AG04450 (cell line): Measurements from ENCODE around the gene MCM5. TPM values are rescaled to one million over a fixed set of nuclear protein-coding genes. Genes with fewer than 3 reads are reported as not detected.

Source experiments
- CTCF ChIA-PET: fragments of 300-600, 350-600 bp; formaldehyde crosslinking; extraction: SDS; loops from one replicate; lab custom pipeline; 2022; ENCODE audit warnings: antibody characterized with exemption, inconsistent platforms; lab: Charles Lee
- POLR2A ChIA-PET: fragments of 350-600 bp; formaldehyde crosslinking; extraction: SDS; loops from one replicate; lab custom pipeline; 2021; ENCODE audit warnings: antibody characterized with exemption, inconsistent platforms; lab: Yijun Ruan, JAX
- DNase-seq: peaks from one replicate; pipeline ENCODE4 v3.0.0-alpha.2; 2011; ENCODE audit warnings: low read depth, low spot score
- H3K27ac ChIP-seq: one replicate; pipeline ENCODE4 v1.5.1; 2012; ENCODE audit warnings: low read depth, low read length, control low read depth
- H3K27me3 ChIP-seq: one replicate; pipeline ENCODE4 v1.6.0; 2012; ENCODE audit warnings: low read length; ENCODE audit not compliant: control insufficient read depth, insufficient read depth
- H3K4me3 ChIP-seq: 2 replicates; pipeline ENCODE4 v1.5.1; 2011; ENCODE audit warnings: mild to moderate bottlenecking, low read depth, low read length, control low read depth
- H3K9me3 ChIP-seq: 2 replicates; pipeline ENCODE4 v1.5.1; 2012; ENCODE audit warnings: low read length; ENCODE audit not compliant: control insufficient read depth, insufficient read depth
- polyA plus RNA-seq: library from polyadenylated mRNA; depleted of rRNA; stranded (reverse); fragments of >200 nt; gene quantifications from 2 replicates; pipeline ENCODE4 v1.2.3, GENCODE V29; 2011
- TF ChIP-seq, protein P1 (sequence below): IDR thresholded peaks from 2 replicates; pipeline ENCODE4 v1.5.1; 2011; ENCODE audit warnings: low read depth, low read length, control low read depth, inconsistent platforms

The MCM5 gene
- polyA plus RNA-seq, 1 experiment = 12.0 TPM

DNA sequence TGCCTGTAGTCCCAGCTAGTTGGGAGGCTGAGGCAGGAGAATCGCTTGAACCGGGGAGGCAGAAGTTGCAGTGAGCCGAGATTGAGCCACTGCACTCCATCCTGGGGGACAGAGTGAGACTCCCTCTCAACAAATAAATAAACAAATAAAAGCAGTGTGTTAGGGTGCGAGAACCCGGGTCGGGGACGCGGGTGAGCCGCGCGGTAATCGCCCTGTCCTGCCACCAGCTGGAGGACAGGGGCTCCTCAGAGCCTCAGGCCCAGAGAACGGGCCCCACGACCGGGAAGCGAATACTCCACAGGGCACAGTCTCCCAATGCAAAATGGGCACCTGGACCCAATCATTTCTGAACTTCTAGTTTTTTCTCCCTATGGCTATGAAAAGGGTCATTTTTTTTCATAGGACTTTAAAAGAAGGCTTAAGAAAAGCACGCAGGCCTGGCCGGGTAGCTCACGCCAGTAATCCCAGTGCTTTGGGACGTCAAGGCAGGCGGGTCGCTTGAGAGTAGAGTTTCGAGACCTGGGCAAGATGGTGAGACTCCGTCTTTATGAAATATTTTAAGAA lies 744 bp upstream of the MCM5 start:
- TF ChIP-seq, protein P1, sequence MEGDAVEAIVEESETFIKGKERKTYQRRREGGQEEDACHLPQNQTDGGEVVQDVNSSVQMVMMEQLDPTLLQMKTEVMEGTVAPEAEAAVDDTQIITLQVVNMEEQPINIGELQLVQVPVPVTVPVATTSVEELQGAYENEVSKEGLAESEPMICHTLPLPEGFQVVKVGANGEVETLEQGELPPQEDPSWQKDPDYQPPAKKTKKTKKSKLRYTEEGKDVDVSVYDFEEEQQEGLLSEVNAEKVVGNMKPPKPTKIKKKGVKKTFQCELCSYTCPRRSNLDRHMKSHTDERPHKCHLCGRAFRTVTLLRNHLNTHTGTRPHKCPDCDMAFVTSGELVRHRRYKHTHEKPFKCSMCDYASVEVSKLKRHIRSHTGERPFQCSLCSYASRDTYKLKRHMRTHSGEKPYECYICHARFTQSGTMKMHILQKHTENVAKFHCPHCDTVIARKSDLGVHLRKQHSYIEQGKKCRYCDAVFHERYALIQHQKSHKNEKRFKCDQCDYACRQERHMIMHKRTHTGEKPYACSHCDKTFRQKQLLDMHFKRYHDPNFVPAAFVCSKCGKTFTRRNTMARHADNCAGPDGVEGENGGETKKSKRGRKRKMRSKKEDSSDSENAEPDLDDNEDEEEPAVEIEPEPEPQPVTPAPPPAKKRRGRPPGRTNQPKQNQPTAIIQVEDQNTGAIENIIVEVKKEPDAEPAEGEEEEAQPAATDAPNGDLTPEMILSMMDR = no peak
- no peak for DNase-seq
- CTCF ChIA-PET = no interaction called here
- Histone ChIP-seq H3K4me3 (peak overlapping the region; percentile 65), H3K27ac (peak overlapping the region; percentile 21), H3K9me3 (no peaks in the 10 kb centered on the region; the same call in 1 of the 2 replicates), H3K27me3 (no peaks in the 10 kb centered on the region)
- POLR2A ChIA-PET = no interaction called here

DNA sequence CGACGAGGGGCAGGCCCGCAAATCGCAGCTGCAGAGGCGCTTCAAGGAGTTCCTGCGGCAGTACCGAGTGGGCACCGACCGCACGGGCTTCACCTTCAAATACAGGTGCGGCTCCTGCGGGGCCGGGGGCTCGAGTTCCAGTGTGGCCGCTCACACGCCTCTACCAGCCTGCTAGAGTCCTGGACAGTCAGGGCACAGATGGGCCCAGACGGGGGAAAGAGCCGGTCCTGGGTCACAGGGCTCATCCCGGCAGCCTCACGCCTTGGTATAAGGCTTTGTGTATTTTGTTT lies 506 bp downstream of the MCM5 start:
- ChIA-PET POLR2A (no interaction called here), CTCF (no interaction called here)
- Histone ChIP-seq H3K4me3 (peak overlapping the region; percentile 83), H3K27me3 (no peaks in the 10 kb centered on the region), H3K9me3 (no peaks in the 10 kb centered on the region; the same call in 1 of the 2 replicates), H3K27ac (no peak overlapping the region)
- TF ChIP-seq, protein P1 = no peak
- DNase-seq = no peak

DNA sequence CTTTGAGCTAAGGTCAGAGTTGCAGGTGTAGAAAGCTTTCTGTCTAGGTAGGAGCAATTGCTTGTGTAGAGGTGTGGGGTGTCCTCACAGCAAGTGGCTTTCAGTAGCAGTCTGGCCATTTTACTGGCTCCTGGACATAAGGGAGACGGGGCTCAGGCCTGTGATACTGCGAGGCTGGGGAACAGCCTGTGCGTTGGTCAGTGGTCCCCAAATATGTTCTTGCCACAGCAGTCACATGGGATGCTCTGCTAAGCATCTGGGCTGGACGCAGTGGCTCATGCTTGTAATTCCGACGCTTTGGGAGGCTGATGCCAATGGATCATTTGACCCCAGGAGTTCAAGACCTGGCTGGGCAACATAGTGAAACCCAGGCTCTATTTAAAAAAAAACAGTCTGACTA lies 1.9 kb downstream of the MCM5 start:
- POLR2A ChIA-PET = no interaction called here

DNA sequence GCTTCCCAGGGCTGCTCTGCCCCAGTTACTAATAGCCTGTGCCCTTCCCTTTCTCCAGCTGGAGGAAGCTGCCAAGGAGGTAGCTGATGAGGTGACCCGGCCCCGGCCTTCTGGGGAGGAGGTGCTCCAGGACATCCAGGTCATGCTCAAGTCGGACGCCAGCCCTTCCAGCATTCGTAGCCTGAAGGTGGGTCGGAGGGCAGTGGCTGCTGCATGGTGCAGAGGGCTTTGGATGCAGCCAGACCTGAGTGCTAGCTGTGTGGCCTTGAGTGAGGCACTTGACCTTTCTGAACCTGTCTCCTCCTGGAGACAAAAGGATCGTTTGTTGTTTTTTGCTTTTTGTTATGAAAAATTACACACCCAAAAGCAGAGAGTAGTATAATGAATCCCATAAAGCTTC lies 3.4 kb downstream of the MCM5 start:
- no peak overlapping the region for H3K4me3 ChIP-seq
- CTCF ChIA-PET = no interaction called here
- DNase-seq = no peak
- H3K27me3 ChIP-seq = no peaks in the 10 kb centered on the region
- no peaks in the 10 kb centered on the region; the same call in 1 of the 2 replicates for H3K9me3 ChIP-seq
- POLR2A ChIA-PET = interaction anchor here (0.5 kb wide), 1 partner anchor 17 kb away, joined by 9 read pairs; no protein-coding TSS in a partner anchor
- TF ChIP-seq, protein P1 = no peak
- H3K27ac ChIP-seq = no peak overlapping the region

More for the DNA sequence above, 1.9 kb downstream of the MCM5 start:
- H3K27ac ChIP-seq = no peak overlapping the region
- TF ChIP-seq, protein P1 = no peak
- no peaks in the 10 kb centered on the region; the same call in 1 of the 2 replicates for H3K9me3 ChIP-seq
- no peaks in the 10 kb centered on the region for H3K27me3 ChIP-seq
- no peak overlapping the region for H3K4me3 ChIP-seq
- CTCF ChIA-PET = no interaction called here
- DNase-seq = no peak

DNA sequence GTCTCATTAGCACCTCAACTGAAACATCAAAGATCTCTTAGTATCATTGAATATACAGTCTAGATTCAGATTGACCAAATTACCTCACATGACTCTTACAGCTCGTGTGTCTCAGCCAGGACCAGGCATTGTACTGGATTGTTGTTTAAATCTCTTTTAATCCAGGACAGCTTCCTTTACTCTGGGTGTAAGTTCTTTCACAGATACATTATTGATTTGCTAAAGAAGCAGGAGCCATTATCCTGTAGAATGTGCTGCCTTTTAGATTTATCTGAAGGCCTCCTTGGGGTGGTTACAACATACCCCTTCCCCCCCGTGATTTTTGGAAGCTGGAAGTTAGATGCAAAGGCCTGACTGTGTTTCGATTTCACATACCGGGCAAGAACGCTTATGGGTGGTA lies 4.2 kb downstream of the MCM5 start:
- CTCF ChIA-PET = interaction anchor here (0.7 to 1.3 kb wide), 2 partner anchors 27 to 286 kb away, joined by 4 read pairs; no protein-coding TSS in a partner anchor
- Histone ChIP-seq H3K9me3 (no peaks in the 10 kb centered on the region; the same call in 1 of the 2 replicates), H3K27ac (no peak overlapping the region), H3K4me3 (no peak overlapping the region), H3K27me3 (no peaks in the 10 kb centered on the region)
- no peak for DNase-seq
- TF ChIP-seq, protein P1 = no peak
- POLR2A ChIA-PET = no interaction called here
